ENCODE data around the gene VIPR2.

VIPR2 gene

GRCh38 chr7:159001811-159002210 lies 142.9 kb downstream of the VIPR2 start:
- Histone ChIP-seq H3K9ac (ENCODE audit: low read length) (no peak overlapping the region), H4K20me1 (ENCODE audit: insufficient read depth, low read length) (no peaks in the 10 kb centered on the region), H3K36me3 (replicated peaks; ENCODE audit: insufficient read depth, low read length) (no peaks in the 10 kb centered on the region), H3K4me3 (ENCODE audit: low read length) (no peak overlapping the region), H3K4me2 (ENCODE audit: low read depth, low read length) (no peak overlapping the region), H3K9me3 (replicated peaks; ENCODE audit: insufficient read depth, low read length) (no peaks in the 10 kb centered on the region), H3K4me1 (ENCODE audit: low read length) (no peaks in the 10 kb centered on the region), H3F3A (ENCODE audit: insufficient read depth, low read length) (no peaks in the 10 kb centered on the region), H3K27ac (ENCODE audit: low read length) (no peak overlapping the region), H2AFZ (ENCODE audit: low read length) (no peak overlapping the region), H3K79me2 (ENCODE audit: low read length) (no peaks in the 10 kb centered on the region), H3K9me2 (replicated peaks; ENCODE audit: insufficient read depth, low read length) (no peaks in the 10 kb centered on the region), H3K27me3 (replicated peaks; ENCODE audit: insufficient read depth, low read length) (peaks cover 43% of the 10 kb centered on the region)
- TF ChIP-seq EZH2 (optimal IDR thresholded peaks at IDR 0.05; ENCODE audit: low read depth, low read length) = no peak
- TF ChIP-seq EZH2phosphoT487 (IDR thresholded peaks at IDR 0.05; ENCODE audit: low read length) = no peak
- TF ChIP-seq CTCF (IDR thresholded peaks at IDR 0.05; ENCODE audit: low read length) = no peak
- DNase-seq = no peak

- DNase-seq = no peak
- Histone ChIP-seq H3K36me3 (replicated peaks; ENCODE audit: insufficient read depth, low read length) (no peaks in the 10 kb centered on the region), H3K4me3 (ENCODE audit: low read length) (no peak overlapping the region), H3F3A (ENCODE audit: insufficient read depth, low read length) (no peaks in the 10 kb centered on the region), H3K4me2 (ENCODE audit: low read depth, low read length) (no peak overlapping the region), H3K9ac (ENCODE audit: low read length) (no peak overlapping the region), H2AFZ (ENCODE audit: low read length) (no peak overlapping the region), H3K27me3 (replicated peaks; ENCODE audit: insufficient read depth, low read length) (peaks cover 43% of the 10 kb centered on the region), H4K20me1 (ENCODE audit: insufficient read depth, low read length) (no peaks in the 10 kb centered on the region), H3K79me2 (ENCODE audit: low read length) (no peaks in the 10 kb centered on the region), H3K9me2 (replicated peaks; ENCODE audit: insufficient read depth, low read length) (no peaks in the 10 kb centered on the region), H3K27ac (ENCODE audit: low read length) (no peak overlapping the region), H3K9me3 (replicated peaks; ENCODE audit: insufficient read depth, low read length) (no peaks in the 10 kb centered on the region), H3K4me1 (ENCODE audit: low read length) (no peaks in the 10 kb centered on the region)
- no peak for TF ChIP-seq CTCF (IDR thresholded peaks at IDR 0.05; ENCODE audit: low read length)
These were observed 143.7 kb downstream of the VIPR2 start for GRCh38 chr7:159000859-159001435.

GRCh38 chr7:159000070-159000469 lies 144.6 kb downstream of the VIPR2 start:
- no peaks in the 10 kb centered on the region for H3K4me1 ChIP-seq (ENCODE audit: low read length)

More at GRCh38 chr7:159000070-159000469, 144.6 kb downstream of the VIPR2 start:
- Histone ChIP-seq H3K4me2 (ENCODE audit: low read depth, low read length) (no peak overlapping the region), H3F3A (ENCODE audit: insufficient read depth, low read length) (no peaks in the 10 kb centered on the region), H3K27me3 (replicated peaks; ENCODE audit: insufficient read depth, low read length) (peaks cover 43% of the 10 kb centered on the region), H4K20me1 (ENCODE audit: insufficient read depth, low read length) (no peaks in the 10 kb centered on the region), H3K36me3 (replicated peaks; ENCODE audit: insufficient read depth, low read length) (no peaks in the 10 kb centered on the region), H3K9me3 (replicated peaks; ENCODE audit: insufficient read depth, low read length) (no peaks in the 10 kb centered on the region), H3K9ac (ENCODE audit: low read length) (no peak overlapping the region), H2AFZ (ENCODE audit: low read length) (no peak overlapping the region), H3K27ac (ENCODE audit: low read length) (no peak overlapping the region), H3K9me2 (replicated peaks; ENCODE audit: insufficient read depth, low read length) (no peaks in the 10 kb centered on the region), H3K79me2 (ENCODE audit: low read length) (no peaks in the 10 kb centered on the region), H3K4me3 (ENCODE audit: low read length) (no peak overlapping the region)
- no peak for DNase-seq
- TF ChIP-seq CTCF (IDR thresholded peaks at IDR 0.05; ENCODE audit: low read length) (no peak), EZH2 (optimal IDR thresholded peaks at IDR 0.05; ENCODE audit: low read depth, low read length) (no peak), EZH2phosphoT487 (IDR thresholded peaks at IDR 0.05; ENCODE audit: low read length) (no peak)

Data from MM.1S (cell line).